IMR-90 (cell line): Measurements from ENCODE around the gene ERC2. TPM values are rescaled to one million over a fixed set of nuclear protein-coding genes. Genes with fewer than 3 reads are reported as not detected.

Source experiments
- ATAC-seq: fragments of 200-7000 bp; cut with Tn5 transposase; 2 replicates; pipeline ENCODE4 v1.9.1; 2020; ENCODE audit warnings: low read depth, mild to moderate bottlenecking, moderate library complexity
- BruUV-seq: library from RNA; stranded (reverse); fragments of 400-500 nt; replicated peaks from 2 replicates; lab custom pipeline; 2021; lab: Mats Ljungman, UMichigan
- CTCF ChIA-PET: fragments of 300-600 bp; formaldehyde crosslinking; extraction: SDS; loops from one replicate; lab custom pipeline; 2021; ENCODE audit warnings: antibody characterized with exemption; lab: Yijun Ruan, JAX
- POLR2A ChIA-PET: fragments of 300-600 bp; sonication (Branson Sonifier 250); formaldehyde crosslinking; loops from one replicate; lab custom pipeline; 2022; ENCODE audit warnings: antibody characterized with exemption; ENCODE audit not compliant: unreplicated experiment; lab: Charles Lee
- DNase-seq: peaks from one replicate; pipeline ENCODE4 v3.0.0; 2013
- H2AFZ ChIP-seq: replicated peaks from 2 replicates; pipeline ENCODE3; 2013; ENCODE audit warnings: low read length, mild to moderate bottlenecking; ENCODE audit not compliant: poor library complexity
- H2AK5ac ChIP-seq: 2 replicates; pipeline ENCODE4 v1.6.1; 2013; ENCODE audit warnings: low read depth, low read length, inconsistent platforms
- H2AK9ac ChIP-seq: replicated peaks from 2 replicates; pipeline ENCODE3; 2013; ENCODE audit warnings: mild to moderate bottlenecking, low read depth, low read length, moderate library complexity; ENCODE audit not compliant: poor library complexity
- H2BK120ac ChIP-seq: 2 replicates; pipeline ENCODE4 v1.6.1; 2013; ENCODE audit warnings: low read depth, low read length, inconsistent platforms
- H2BK15ac ChIP-seq: 3 replicates; pipeline ENCODE4 v1.6.1; 2013; ENCODE audit warnings: low read depth, low read length, inconsistent platforms
- H2BK20ac ChIP-seq: 2 replicates; pipeline ENCODE4 v1.6.1; 2013; ENCODE audit warnings: low read depth, mild to moderate bottlenecking, inconsistent platforms, low read length, moderate library complexity
- H2BK5ac ChIP-seq: 2 replicates; pipeline ENCODE4 v1.6.1; 2013; ENCODE audit warnings: mild to moderate bottlenecking, low read depth, low read length, inconsistent platforms; ENCODE audit not compliant: poor library complexity, severe bottlenecking
- H3K14ac ChIP-seq: replicated peaks from 2 replicates; pipeline ENCODE4 v1.6.1; 2013; ENCODE audit warnings: low read depth, low read length, inconsistent platforms
- H3K18ac ChIP-seq: 2 replicates; pipeline ENCODE4 v1.6.1; 2013; ENCODE audit warnings: low read depth, low read length, control low read depth
- H3K23ac ChIP-seq: 2 replicates; pipeline ENCODE4 v1.6.1; 2013; ENCODE audit warnings: low read depth, low read length, inconsistent platforms
- H3K27ac ChIP-seq: 2 replicates; pipeline ENCODE4 v1.5.1; 2013; ENCODE audit warnings: mild to moderate bottlenecking, control low read depth, low read length; ENCODE audit not compliant: insufficient read depth
- H3K27me3 ChIP-seq: 2 replicates; pipeline ENCODE4 v1.6.1; 2013; ENCODE audit warnings: low read length; ENCODE audit not compliant: control insufficient read depth, insufficient read depth
- H3K36me3 ChIP-seq: 2 replicates; pipeline ENCODE4 v1.6.1; 2013; ENCODE audit warnings: low read length, mixed read lengths; ENCODE audit not compliant: control insufficient read depth, insufficient read depth
- H3K4ac ChIP-seq: 2 replicates; pipeline ENCODE4 v1.6.1; 2013; ENCODE audit warnings: low read depth, low read length, inconsistent platforms
- H3K4me1 ChIP-seq: 2 replicates; pipeline ENCODE4 v1.6.1; 2013; ENCODE audit warnings: low read length, mixed read lengths; ENCODE audit not compliant: control insufficient read depth, insufficient read depth
- H3K4me2 ChIP-seq: 2 replicates; pipeline ENCODE4 v1.6.1; 2013; ENCODE audit warnings: low read depth, mild to moderate bottlenecking, control low read depth, low read length, moderate library complexity
- H3K4me3 ChIP-seq: 2 replicates; pipeline ENCODE4 v1.5.1; 2013; ENCODE audit warnings: low read depth, mild to moderate bottlenecking, control low read depth, low read length, moderate library complexity; ENCODE audit not compliant: insufficient read depth
- H3K56ac ChIP-seq: 2 replicates; pipeline ENCODE4 v1.6.1; 2013; ENCODE audit warnings: low read length, inconsistent platforms; ENCODE audit not compliant: insufficient read depth; ENCODE audit errors: extremely low read depth
- H3K79me1 ChIP-seq, 2 experiments: 2 replicates each; pipeline ENCODE4 v1.6.1; 2013; ENCODE audit warnings: low read length in 2 of 2, inconsistent platforms in 1 of 2, low read depth in 1 of 2
- H3K9ac ChIP-seq: 2 replicates; pipeline ENCODE4 v1.6.1; 2013; ENCODE audit warnings: low read depth, low read length, control low read depth
- H3K9me1 ChIP-seq: 2 replicates; pipeline ENCODE4 v1.6.1; 2013; ENCODE audit warnings: low read length, inconsistent platforms; ENCODE audit not compliant: insufficient read depth
- H3K9me3 ChIP-seq: 2 replicates; pipeline ENCODE4 v1.6.1; 2013; ENCODE audit warnings: low read length; ENCODE audit not compliant: control insufficient read depth, insufficient read depth
- H4K20me1 ChIP-seq: 2 replicates; pipeline ENCODE4 v1.6.1; 2013; ENCODE audit warnings: low read length, inconsistent platforms; ENCODE audit not compliant: insufficient read depth
- H4K5ac ChIP-seq: 2 replicates; pipeline ENCODE4 v1.6.1; 2013; ENCODE audit warnings: mild to moderate bottlenecking, low read depth, low read length, control low read depth
- H4K8ac ChIP-seq, 2 experiments: 2 replicates each; pipeline ENCODE4 v1.6.1; 2013; ENCODE audit warnings: low read depth in 2 of 2, low read length in 2 of 2, control low read depth in 1 of 2, inconsistent platforms in 1 of 2
- H4K91ac ChIP-seq: 2 replicates; pipeline ENCODE4 v1.6.1; 2013; ENCODE audit warnings: low read depth, low read length, inconsistent platforms; ENCODE audit not compliant: insufficient read depth
- CTCF ChIP-seq: conservative IDR thresholded peaks from 2 replicates; pipeline ENCODE4 v1.5.1; 2012; ENCODE audit warnings: mild to moderate bottlenecking, low read depth, low read length, improper control_type of control experiment
- RAD21 ChIP-seq: IDR thresholded peaks from 2 replicates; pipeline ENCODE4 v1.6.1; 2012; ENCODE audit warnings: low read length, improper control_type of control experiment
- WGBS, 2 experiments: methylation state at CpG; one replicate each; pipeline versions ENCODE4 v1.1.5 to v1.1.7; 2013; ENCODE audit warnings: missing lambda C conversion rate in 2 of 2; ENCODE audit not compliant: insufficient read length in 1 of 2; ENCODE audit errors: extremely low coverage in 2 of 2; 5-methylcytosine and 5-hydroxymethylcytosine counted together
- dilution Hi-C: fragments of 300-500 bp; cut with HindIII; formaldehyde crosslinking; loops from one replicate; pipeline ENCODE4 v1.14.3; 2018; ENCODE audit warnings: low sequenced_read_pairs; ENCODE audit not compliant: unreplicated experiment
- in situ Hi-C: fragments of 300-500 bp; cut with MboI; formaldehyde crosslinking; loops from 3 replicates; pipeline ENCODE4 v1.14.3; 2019; ENCODE audit warnings: low sequenced_read_pairs, inconsistent platforms, mixed read lengths
- intact Hi-C: fragments of 100-400 bp; cut with micrococcal nuclease; formaldehyde crosslinking; loops from 2 replicates; pipeline ENCODE4 v1.10.0; 2022
- polyA plus RNA-seq, 3 experiments: library from polyadenylated mRNA; depleted of rRNA; stranded (reverse); fragments of >200 nt; gene quantifications; 2 replicates each; pipeline ENCODE4 v1.2.3, GENCODE V29; 2012; ENCODE audit warnings: low replicate concordance in 1 of 3
- total RNA-seq: library from RNA; depleted of rRNA; stranded (reverse); fragments of >200 nt; gene quantifications from 2 replicates; pipeline ENCODE4 v1.2.3, GENCODE V29; 2012

The ERC2 gene
- total and polyA plus RNA-seq, 2 of the 4 experiments (the other 2 are of a cell fraction) = 0.17 to 0.18 TPM

- dilution Hi-C loops = no loop called here
- Histone ChIP-seq H3K4me1 (0 out of 2 replicates have a peak, but pooled peaks cover 1% of the 10 kb centered on the region), H3K14ac (no peak overlapping the region), H3K4me3 (no peak overlapping the region), H3K27ac (no peak overlapping the region), H2BK20ac (peak overlapping the region; percentile 16; the same call in 1 of the 2 replicates), H4K8ac (no peak overlapping the region), H2AK9ac (no peak overlapping the region), H3K36me3 (no peaks in the 10 kb centered on the region), H3K9me3 (no peaks in the 10 kb centered on the region), H2AK5ac (no peak overlapping the region), H3K4me2 (no peak overlapping the region), H3K18ac (no peak overlapping the region), H3K9ac (no peak overlapping the region), H3K23ac (no peak overlapping the region), H3K79me1 (no peaks in the 10 kb centered on the region), H4K20me1 (no peaks in the 10 kb centered on the region), H2AFZ (no peak overlapping the region), H4K91ac (no peak overlapping the region), H3K9me1 (peaks cover 10% of the 10 kb centered on the region; the same call in 1 of the 2 replicates), H2BK5ac (no peak overlapping the region), H4K5ac (no peak overlapping the region), H3K27me3 (peaks cover 2% of the 10 kb centered on the region; the same call in 1 of the 2 replicates), H3K4ac (no peak overlapping the region), H2BK15ac (no peak overlapping the region), H2BK120ac (peak overlapping the region; percentile 2; the same call in 1 of the 2 replicates), H3K56ac (no peak overlapping the region)
- WGBS, 2 experiments = no CpG with 5 or more reads among the region's 3 CpGs
- ATAC-seq (no peak), DNase-seq (no peak)
- POLR2A ChIA-PET = no interaction called here
- intact Hi-C loops = no loop called here
- BruUV-seq = no TSS peak
- TF ChIP-seq CTCF (no peak), RAD21 (no peak)
- CTCF ChIA-PET = no interaction called here
- in situ Hi-C loops = no loop called here
Measured at GRCh38 chr3:55708242-55708641, 760.0 kb downstream of the ERC2 start.
